MM.1S (cell line): ENCODE measurements around the gene LNP1.

Experiments
- DNase-seq: peaks from one replicate; pipeline ENCODE4 v3.0.0-alpha.2; 2015
- H2AFZ ChIP-seq: fragments of 300-600 bp; sonication (generic); 2 replicates; pipeline ENCODE4 v1.6.0; 2016; ENCODE audit warnings: antibody characterized with exemption, low read length
- H3F3A ChIP-seq: fragments of 300-600 bp; sonication (generic); 2 replicates; pipeline ENCODE4 v1.6.1; 2016; ENCODE audit warnings: mild to moderate bottlenecking, antibody characterized with exemption, low read length, moderate library complexity, mixed read lengths; ENCODE audit not compliant: insufficient read depth
- H3K27ac ChIP-seq: fragments of 300-600 bp; sonication (generic); 2 replicates; pipeline ENCODE4 v1.5.1; 2016; ENCODE audit warnings: mild to moderate bottlenecking, low read length
- H3K27me3 ChIP-seq: fragments of 300-600 bp; sonication (generic); replicated peaks from 2 replicates; pipeline ENCODE4 v1.6.0; 2016; ENCODE audit warnings: low read length; ENCODE audit not compliant: insufficient read depth
- H3K36me3 ChIP-seq: fragments of 300-600 bp; sonication (generic); replicated peaks from 2 replicates; pipeline ENCODE4 v1.6.1; 2016; ENCODE audit warnings: mild to moderate bottlenecking, low read length, mixed read lengths; ENCODE audit not compliant: insufficient read depth
- H3K4me1 ChIP-seq: fragments of 300-600 bp; sonication (generic); 2 replicates; pipeline ENCODE4 v1.6.1; 2016; ENCODE audit warnings: low read length, mixed read lengths
- H3K4me2 ChIP-seq: fragments of 300-600 bp; sonication (generic); 2 replicates; pipeline ENCODE4 v1.6.0; 2016; ENCODE audit warnings: low read depth, low read length
- H3K4me3 ChIP-seq: fragments of 300-600 bp; sonication (generic); 2 replicates; pipeline ENCODE4 v1.5.1; 2016; ENCODE audit warnings: low read length, mixed read lengths
- H3K79me2 ChIP-seq: fragments of 300-600 bp; sonication (generic); 2 replicates; pipeline ENCODE4 v1.6.1; 2016; ENCODE audit warnings: mixed run types, low read length, mixed read lengths
- H3K9ac ChIP-seq: fragments of 300-600 bp; sonication (generic); 2 replicates; pipeline ENCODE4 v1.6.1; 2016; ENCODE audit warnings: low read length, mixed read lengths
- H3K9me2 ChIP-seq: fragments of 300-600 bp; sonication (generic); replicated peaks from 2 replicates; pipeline ENCODE4 v1.6.1; 2016; ENCODE audit warnings: mild to moderate bottlenecking, low read length, mixed read lengths; ENCODE audit not compliant: insufficient read depth
- H3K9me3 ChIP-seq: fragments of 300-600 bp; sonication (generic); replicated peaks from 2 replicates; pipeline ENCODE4 v1.6.1; 2016; ENCODE audit warnings: mild to moderate bottlenecking, low read length, mixed read lengths; ENCODE audit not compliant: insufficient read depth
- H4K20me1 ChIP-seq: fragments of 300-600 bp; sonication (generic); 2 replicates; pipeline ENCODE4 v1.6.1; 2016; ENCODE audit warnings: mild to moderate bottlenecking, low read length, moderate library complexity, mixed read lengths; ENCODE audit not compliant: insufficient read depth
- CTCF ChIP-seq: fragments of 300-600 bp; sonication (generic); IDR thresholded peaks from 2 replicates; pipeline ENCODE4 v1.5.1; 2016; ENCODE audit warnings: antibody characterized with exemption, low read length, mixed read lengths
- EZH2 ChIP-seq: fragments of 300-600 bp; sonication (generic); optimal IDR thresholded peaks from 2 replicates; pipeline ENCODE3; 2017; ENCODE audit warnings: low read depth, mild to moderate bottlenecking, antibody characterized with exemption, low read length, mixed read lengths
- EZH2phosphoT487 ChIP-seq: fragments of 300-600 bp; sonication (generic); IDR thresholded peaks from 2 replicates; pipeline ENCODE4 v1.6.1; 2018; ENCODE audit warnings: antibody characterized with exemption, low read length

Gene LNP1

GRCh38 chr3:100456745-100457144 is 55.4 kb downstream of the LNP1 start:
- Histone ChIP-seq H3F3A (no peaks in the 10 kb centered on the region), H3K79me2 (no peaks in the 10 kb centered on the region), H2AFZ (no peak overlapping the region), H3K9me2 (no peaks in the 10 kb centered on the region), H3K27ac (no peak overlapping the region), H4K20me1 (no peaks in the 10 kb centered on the region), H3K4me3 (no peak overlapping the region), H3K27me3 (no peaks in the 10 kb centered on the region), H3K9me3 (no peaks in the 10 kb centered on the region), H3K4me2 (no peak overlapping the region), H3K9ac (no peak overlapping the region), H3K4me1 (peaks cover 19% of the 10 kb centered on the region), H3K36me3 (no peaks in the 10 kb centered on the region)
- TF ChIP-seq CTCF (no peak), EZH2 (no peak), EZH2phosphoT487 (no peak)
- DNase-seq: no peak

- Histone ChIP-seq H3K4me1 (peaks cover 19% of the 10 kb centered on the region), H3K36me3 (no peaks in the 10 kb centered on the region), H2AFZ (no peak overlapping the region), H4K20me1 (no peaks in the 10 kb centered on the region), H3K79me2 (no peaks in the 10 kb centered on the region), H3F3A (no peaks in the 10 kb centered on the region), H3K9me3 (no peaks in the 10 kb centered on the region), H3K27me3 (no peaks in the 10 kb centered on the region), H3K4me3 (no peak overlapping the region), H3K9ac (no peak overlapping the region), H3K27ac (no peak overlapping the region), H3K4me2 (no peak overlapping the region), H3K9me2 (no peaks in the 10 kb centered on the region)
- TF ChIP-seq EZH2phosphoT487 (no peak), CTCF (no peak), EZH2 (no peak)
- DNase-seq: no peak
These were observed 56.5 kb downstream of the LNP1 start for GRCh38 chr3:100457811-100458210.

- no peak overlapping the region for H3K4me3 ChIP-seq
- H3K9ac ChIP-seq: no peak overlapping the region
- H4K20me1 ChIP-seq: no peaks in the 10 kb centered on the region
- H3K4me2 ChIP-seq: no peak overlapping the region
- no peaks in the 10 kb centered on the region for H3F3A ChIP-seq
- H3K4me1 ChIP-seq: peaks cover 19% of the 10 kb centered on the region
- no peaks in the 10 kb centered on the region for H3K27me3 ChIP-seq
- H2AFZ ChIP-seq: no peak overlapping the region
- no peak for DNase-seq
- H3K36me3 ChIP-seq: no peaks in the 10 kb centered on the region
- no peaks in the 10 kb centered on the region for H3K9me3 ChIP-seq
- H3K9me2 ChIP-seq: no peaks in the 10 kb centered on the region
- no peaks in the 10 kb centered on the region for H3K79me2 ChIP-seq
- TF ChIP-seq CTCF: no peak
- TF ChIP-seq EZH2phosphoT487: no peak
- H3K27ac ChIP-seq: no peak overlapping the region
These were observed 57.5 kb downstream of the LNP1 start for GRCh38 chr3:100458814-100459213.
